Thyroid gland (tissue), 4 donors: Measurements from ENCODE around the gene PSENEN.

Experiments
- CTCF ChIP-seq, 6 experiments: fragments of 200-600 bp in 3 of 6; fragments of 450-650 bp in 3 of 6; sonication (generic) in 3 of 6; IDR thresholded peaks; one replicate each; pipeline ENCODE4 v1.5.1; 2016 to 2019; ENCODE audit warnings: antibody characterized with exemption in 6 of 6, mild to moderate bottlenecking in 2 of 6, inconsistent platforms in 1 of 6, moderate library complexity in 1 of 6
- POLR2A ChIP-seq, 2 donors: fragments of 450-650 bp; IDR thresholded peaks; one replicate each; pipeline ENCODE4 v1.6.1; 2017; ENCODE audit warnings: antibody characterized with exemption in 2 of 2, mild to moderate bottlenecking in 2 of 2, moderate library complexity in 1 of 2

GRCh38 chr19:35773020-35773806, 27.8 kb downstream of the PSENEN start:
- TF ChIP-seq POLR2A (IDR thresholded peaks at IDR 0.05) (no peak), CTCF (IDR thresholded peaks at IDR 0.05) (no peak)
